Skin of body (tissue), 2 donors: ENCODE data around the gene VWF. TPM values are rescaled to one million over a fixed set of nuclear protein-coding genes. Genes with fewer than 3 reads are reported as not detected.
A peak's percentile ranks its signal among the peaks of the same experiment; 100 is the strongest.

ENCODE experiments used
- DNase-seq: peaks from one replicate; lab custom pipeline; 2025; lab: John Stamatoyannopoulos, UW
- total RNA-seq: library from RNA; depleted of rRNA; stranded (reverse); fragments of >200 nt; gene quantifications from one replicate; pipeline ENCODE4 v1.2.3, GENCODE V29; 2014

Gene VWF
- total RNA-seq, 1 donor from 2014 or later: 51.8 TPM

DNA sequence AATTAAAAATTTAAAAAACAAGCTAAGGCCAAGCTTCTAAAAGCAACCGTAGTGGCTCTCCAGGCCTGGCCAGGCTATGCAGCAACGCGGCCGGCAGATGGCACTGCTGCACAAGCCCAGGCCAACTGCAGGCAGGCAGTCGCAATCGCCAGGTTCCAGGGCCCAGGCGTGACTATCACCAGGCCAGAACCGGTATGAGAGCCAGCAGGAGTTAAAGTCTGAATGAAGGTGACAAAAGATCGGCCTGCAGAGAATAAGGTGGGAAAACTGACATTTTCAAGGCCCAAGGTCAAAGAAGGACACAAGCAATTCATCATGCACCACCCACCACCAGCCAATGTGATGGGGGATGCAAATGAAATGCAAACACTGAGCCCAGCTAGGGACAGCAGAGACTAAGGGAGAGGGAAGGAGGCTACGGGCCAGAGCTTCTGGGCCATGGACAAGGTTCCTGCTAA, 135.8 kb downstream of the VWF start:
- DNase-seq: peak; percentile 47

DNA sequence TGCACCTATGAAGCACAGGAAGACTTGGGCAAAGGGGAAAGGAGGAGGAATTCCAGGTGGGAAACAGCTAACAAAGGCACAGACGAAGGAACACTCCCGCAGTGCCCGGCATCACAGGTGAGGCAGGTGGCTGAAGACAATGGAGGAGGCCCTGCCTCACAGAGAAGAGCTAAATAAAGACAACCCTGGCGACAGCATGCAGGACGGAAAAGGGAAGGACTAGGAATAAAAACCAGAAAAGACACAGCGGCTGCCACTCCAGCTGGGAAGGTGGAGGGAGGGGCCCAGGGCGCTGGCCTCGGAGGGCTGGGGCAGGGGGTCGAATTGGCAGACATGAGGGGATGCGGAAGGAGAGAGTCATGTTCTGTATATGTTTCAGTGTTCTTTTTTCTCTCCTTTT, 136.4 kb downstream of the VWF start:
- DNase-seq: no peak

DNA sequence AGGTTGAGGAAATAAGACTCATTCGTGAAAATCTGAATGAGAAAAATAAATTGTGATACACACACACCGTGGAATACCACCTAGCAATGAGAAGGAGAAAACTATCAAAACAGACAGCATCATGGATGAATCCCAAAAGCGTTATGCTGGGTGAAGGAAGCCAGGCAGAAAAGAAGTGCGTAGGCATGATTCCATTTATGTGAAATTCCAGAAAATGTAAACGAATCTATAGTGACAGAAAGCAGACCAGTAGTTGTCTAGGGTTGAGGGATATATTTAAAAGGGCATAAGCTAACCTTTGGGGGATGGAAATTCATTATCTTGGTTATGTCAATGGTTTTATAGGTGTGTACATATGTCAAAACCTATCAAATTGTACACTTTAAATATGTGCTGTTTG, 136.9 kb downstream of the VWF start:
- no peak for DNase-seq

DNA sequence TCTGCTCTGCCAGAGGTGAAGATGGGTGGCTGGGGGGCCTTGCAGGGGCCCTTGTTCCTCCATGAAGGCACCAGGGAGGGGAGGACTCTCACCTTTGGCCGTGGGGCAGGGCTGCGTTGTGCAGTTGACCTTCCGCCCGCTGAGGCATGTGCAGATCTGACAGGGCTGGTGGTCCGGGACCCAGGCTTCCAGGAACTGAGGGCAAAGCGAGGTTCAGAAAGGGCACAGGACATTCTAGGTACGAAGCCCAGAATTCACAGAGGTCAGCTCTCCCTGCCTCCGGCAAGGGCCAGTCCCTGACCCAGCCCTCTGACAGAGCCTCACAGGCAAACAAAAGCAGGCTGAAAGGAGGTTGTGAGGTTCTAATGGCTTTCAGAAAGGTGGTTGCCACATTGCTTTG, 139.0 kb downstream of the VWF start:
- DNase-seq: no peak

DNA sequence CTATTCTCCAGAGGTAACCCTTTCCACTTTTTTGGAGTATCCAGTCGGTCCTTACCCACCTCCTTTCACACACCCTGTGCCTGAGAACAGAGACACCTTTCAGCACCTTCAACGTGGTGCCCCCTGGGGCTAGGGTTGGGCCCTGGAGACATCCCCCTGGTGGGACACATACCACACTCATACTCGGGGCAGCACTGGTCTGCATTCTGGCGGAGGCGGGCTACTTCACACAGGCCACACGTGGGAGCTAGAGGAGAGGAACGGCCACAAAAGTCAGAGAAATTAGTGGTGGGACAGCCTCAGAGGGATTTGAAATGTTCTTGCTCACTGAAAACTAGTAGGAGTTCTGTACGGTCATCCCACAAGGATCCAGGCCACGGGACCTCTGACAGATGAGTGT, 139.6 kb downstream of the VWF start:
- no peak for DNase-seq

DNA sequence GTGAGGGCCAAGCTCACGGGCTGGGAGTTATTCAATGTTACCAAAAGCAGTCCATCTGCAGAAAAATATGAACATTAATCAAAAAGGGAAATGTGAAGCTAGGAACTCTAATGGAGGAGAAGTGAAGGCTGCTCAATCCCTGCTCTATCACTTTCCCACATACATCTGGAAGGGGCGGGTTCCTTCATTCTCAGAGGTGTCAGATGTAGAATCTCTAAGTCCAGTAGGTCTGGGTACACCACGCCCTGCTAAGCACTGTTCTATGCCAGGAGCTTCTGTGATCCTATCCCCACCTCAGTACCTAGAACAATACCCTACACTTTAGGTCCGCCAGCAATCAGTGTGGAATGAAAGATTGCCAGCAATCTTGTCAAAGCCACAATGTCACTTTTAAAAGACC, 142.4 kb downstream of the VWF start:
- no peak for DNase-seq

DNA sequence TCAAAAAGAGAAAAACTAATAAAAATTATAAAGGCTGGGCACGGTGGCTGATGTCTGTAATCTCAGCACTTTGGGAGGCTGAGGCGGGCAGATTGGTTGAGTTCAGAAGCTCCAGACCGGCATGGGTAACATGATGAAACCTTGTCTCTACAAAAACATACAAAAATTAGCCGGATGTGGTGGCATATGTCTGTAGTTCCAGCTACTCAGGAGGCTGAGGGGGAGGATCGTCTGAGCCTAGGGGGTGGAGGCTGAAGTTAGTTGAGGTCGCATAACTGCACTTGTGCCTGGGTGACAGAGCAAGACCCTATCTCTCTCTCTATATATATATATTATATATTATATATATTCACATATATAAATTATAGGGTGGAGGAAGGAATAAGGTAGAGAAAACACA, 146.9 kb downstream of the VWF start:
- DNase-seq: no peak

DNA sequence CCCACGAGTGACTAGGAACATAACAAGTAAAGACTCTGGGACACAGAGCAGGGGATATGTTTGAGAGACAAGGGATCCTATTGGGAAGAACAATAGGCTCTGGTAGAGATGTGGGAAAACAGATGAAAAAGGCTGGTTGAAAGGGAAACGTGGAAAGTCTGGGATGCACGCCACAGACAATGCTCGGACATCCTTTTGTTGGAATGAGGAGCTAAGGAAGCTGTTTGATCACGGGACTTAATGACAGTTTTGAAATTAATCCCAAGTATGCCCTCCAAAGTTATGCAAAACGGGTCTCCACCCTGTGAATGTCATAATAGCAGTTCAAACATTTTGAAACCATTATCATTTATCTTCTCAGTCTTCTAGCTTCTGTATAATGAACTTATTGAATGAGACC, 147.8 kb downstream of the VWF start:
- DNase-seq: no peak

DNA sequence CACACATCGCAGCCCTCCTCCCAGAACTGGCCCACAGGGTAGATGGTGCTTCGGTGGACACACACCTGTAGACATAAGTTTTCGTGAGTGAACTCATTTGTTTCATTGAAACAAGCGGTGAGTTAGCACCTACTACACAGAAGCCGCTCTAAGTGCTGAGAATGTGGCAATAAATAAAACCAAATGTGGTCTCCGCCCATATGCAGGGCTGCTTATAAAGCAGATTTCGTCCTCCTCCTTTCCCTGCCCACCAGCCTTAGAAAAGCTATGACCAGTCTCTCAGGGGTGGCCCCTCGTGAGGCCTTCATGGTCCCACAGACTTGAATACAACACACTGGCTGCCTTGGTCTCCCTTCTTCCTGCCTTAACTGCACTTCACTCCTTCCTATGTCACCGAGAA, 148.3 kb downstream of the VWF start:
- no peak for DNase-seq

DNA sequence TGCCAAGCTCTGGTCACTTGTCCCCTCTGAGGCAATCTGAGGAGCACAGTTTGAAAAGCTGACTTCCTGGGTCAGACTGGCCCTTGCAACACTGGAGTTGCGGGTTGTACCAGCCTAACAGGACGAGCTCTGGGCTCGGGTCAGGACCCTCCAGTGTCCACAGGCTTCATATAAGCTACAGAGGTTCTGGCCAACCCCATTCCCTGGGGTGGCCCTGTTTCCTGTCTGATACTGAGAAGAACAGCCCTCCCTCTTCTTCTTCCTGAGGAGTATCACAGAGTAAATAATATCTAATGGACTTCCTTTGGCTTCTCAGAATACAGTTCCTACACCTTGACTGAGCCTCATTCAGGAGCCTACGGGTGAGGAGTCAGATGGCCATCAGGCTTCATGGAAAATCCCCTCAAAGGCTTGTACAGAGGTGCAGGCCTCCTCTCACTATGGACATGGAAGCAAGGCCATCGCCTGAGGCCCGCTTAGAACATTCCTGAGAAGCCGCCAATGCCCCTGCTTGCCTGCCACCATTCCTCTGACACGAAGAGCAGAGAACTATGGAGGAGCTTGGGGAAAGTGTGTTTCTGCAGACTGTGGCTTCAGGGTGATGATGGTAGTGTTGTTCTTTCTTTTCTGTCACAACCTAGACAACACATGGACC, 150.9 kb downstream of the VWF start:
- DNase-seq: no peak

DNA sequence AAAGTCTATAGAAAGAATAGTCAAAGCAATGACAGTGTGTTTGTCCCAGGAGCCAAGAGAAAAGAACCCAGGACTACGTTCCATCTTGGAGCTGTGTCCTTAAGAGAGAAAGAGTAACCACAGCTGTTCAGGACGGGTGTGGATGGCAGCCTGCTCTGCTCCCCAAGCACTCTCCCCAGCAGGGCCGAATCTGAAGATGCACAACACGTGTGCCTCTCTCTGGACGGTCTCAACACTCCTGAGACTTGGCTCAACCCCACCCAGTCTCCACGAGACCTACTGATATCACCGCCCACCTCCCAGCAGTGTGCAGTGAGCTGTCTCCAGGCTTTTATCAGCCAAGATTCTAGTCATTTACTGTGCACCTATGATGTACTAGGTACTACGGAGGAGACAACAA, 152.1 kb downstream of the VWF start:
- no peak for DNase-seq

DNA sequence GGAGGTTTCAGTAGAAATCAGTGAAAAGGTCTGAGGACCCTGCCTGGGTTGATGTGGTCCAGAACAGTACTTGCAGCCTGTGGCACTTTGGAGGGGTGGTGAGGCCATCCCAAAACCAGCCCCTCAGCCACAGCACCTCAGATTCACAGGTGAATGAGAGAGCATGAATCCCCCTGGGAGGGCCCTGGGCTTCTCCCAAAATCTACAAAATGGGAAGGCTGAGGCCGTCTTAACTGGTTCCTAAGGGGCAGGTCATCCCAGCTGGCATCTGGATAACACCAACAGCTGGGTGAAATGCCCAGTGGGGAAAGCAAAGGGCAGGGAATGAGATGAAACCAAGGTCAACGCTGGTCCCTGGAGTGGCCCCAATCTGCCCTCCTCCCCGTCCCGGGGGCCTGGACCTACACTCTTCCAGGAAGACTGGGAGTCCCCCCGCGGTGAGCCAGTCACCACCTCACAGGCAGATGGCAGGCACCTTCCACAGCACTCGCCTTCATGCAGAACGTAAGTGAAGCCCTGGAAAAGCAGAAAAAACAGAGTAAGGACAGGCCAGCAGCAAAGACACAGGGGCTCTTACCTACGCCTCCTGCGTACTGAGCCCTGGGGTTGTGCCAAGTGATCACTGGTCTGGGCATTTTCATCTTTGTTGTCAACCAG, 153.1 kb downstream of the VWF start:
- no peak for DNase-seq

DNA sequence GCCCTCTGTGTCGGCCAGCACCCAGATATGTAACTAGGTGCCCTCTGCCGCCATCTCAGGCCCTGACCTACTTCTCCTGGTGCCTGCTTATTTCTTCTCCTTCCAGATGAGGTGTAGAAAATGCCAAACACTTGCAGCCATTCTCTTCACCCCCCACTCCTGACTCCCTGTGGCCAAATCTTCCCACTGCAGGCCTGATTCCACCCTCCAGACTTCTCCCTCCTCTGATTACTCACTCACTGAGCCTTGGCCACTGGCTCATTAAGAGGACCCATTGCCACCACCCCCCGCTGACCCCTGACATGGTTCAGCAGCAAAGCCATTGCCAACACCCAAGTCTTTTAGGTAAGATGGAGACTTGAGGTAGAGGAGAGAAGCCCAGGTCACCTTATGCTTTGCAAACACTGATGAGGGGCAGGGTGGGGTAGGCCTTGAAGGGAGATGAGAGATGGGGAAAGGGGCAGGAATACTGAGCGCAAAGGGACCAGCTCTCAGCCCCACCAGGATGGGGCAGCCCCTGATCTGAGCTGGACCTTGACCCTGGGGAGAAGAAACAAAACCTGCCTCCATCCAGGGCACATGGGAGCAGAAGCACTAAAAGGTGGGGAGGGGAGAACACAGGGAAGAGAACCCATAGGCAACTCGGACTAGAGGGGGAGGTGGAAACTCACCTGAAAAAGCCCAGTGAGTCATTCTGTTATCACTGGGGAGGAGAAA, 154.3 kb downstream of the VWF start:
- no peak for DNase-seq

DNA sequence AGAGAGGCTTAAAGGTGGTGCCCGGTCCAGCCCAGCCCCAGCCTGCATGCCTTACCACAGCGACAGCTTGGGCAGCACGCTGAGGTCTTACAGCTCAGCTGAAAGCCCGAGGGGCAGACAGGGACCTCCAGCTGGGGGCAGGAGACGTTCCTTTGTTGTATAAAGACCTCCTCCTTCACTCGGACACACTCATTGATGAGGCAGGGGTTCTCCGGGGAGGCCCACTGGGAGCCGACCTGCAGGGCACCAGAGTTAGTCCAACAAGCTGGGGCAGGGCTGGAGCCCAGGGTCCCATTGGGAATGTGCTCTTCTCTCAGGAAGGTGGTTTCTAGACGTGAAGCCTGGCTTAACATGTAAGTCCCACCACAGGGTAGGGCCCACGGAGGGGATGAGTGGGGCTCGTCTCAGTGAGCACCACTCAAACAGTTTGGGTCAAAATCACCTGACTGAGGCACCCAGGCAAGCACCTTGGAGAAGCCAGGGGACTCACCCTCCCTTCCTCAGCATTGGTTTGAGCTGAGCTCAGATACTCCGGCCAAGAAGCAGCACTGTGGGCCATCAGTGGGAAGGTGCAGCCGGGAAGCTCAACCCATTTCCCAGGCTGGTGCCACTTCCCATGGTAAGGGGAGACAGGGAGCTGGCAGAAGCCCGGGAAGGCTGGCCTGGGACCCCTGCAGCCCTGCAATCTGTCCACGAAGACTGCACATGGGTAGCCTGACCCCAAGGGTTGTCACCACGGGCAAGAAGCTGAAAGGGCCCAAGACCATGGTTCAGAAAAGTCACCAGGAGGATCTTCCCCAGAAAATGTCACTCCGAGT, 155.1 kb downstream of the VWF start:
- DNase-seq: no peak

DNA sequence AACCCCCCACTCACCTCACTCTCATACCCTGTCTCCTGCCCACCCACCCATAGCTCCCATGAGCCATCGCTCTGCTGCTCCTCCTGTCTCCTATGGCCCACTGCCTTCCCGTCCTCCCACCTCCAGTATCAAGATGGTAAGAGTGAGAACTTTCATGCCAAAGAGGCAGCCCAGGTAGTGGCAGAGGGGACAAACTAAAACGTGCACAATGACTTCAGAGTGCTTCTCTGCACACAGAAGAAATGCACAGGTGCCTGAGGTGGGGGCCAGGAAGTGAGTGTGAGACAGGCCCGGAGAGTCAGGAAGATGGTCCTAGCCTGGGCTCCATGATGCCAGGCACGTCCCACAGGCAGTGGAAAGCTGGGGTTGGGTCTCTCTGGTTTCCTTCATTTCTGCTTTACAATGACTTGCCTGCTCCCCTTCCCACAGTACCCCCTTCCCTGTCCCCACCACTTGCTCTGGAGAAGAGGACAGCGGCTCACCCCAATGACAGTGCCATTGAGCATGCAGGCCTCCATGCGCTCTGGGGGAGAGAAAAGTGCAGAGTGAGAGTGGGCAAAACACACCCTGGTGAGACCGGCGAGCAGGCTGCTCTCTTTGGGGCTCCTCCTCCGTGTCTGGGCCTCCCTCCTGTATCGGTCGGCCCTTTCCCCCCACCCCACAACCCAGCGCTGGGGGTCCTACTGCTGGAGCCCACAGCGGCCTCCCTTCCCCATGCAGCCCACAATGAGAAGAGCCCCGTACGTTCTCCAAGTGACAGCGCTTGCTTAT, 156.6 kb downstream of the VWF start:
- DNase-seq: no peak

DNA sequence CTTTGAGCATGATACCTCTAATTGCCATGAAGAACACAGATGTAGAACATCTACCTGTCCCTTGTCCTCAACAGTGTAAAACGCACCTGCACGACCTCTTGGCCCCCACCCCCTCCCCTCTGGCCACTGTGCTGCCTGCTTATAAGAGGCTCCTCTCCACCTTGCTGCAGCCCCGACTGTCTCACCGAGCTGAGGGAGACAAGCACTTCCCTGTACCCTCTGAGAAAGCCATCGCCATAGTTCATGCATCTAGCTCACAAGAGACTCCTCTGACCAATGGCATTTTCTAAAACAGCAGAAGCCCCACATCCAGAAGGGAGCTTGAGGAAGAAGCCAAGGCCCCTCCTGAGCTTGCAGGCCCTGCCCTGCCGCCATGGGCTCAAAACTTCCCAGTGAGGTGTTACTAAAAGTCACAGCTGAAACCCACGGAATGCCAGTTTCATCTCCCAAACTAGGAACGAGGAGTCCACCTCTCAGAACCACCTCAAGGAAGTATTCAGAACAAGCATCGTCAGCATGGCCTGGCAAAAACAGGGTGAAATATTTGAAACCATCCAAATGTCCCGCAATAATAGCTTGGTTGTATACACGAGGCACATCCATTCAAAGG, 157.9 kb downstream of the VWF start:
- no peak for DNase-seq

DNA sequence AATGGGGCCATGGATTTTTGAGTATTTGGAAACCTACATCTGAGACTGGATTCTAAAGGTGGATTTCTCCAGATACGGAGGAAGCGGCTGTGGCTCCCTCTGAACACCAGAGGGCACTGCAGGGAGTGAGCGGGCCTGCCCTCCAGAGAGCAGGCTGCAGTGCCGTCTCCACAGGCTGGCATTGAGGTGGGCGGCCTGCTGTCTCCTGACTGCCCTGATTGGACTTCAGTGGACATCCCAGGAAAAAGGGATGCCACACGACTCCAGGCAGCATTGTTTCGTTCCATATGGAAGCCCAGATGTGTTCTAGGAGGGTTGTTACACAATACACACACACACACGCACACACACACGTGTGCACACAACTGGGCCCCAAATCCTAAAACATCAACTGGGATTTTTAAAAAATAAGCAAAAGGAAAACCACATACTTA, 158.5 kb downstream of the VWF start:
- DNase-seq: no peak

DNA sequence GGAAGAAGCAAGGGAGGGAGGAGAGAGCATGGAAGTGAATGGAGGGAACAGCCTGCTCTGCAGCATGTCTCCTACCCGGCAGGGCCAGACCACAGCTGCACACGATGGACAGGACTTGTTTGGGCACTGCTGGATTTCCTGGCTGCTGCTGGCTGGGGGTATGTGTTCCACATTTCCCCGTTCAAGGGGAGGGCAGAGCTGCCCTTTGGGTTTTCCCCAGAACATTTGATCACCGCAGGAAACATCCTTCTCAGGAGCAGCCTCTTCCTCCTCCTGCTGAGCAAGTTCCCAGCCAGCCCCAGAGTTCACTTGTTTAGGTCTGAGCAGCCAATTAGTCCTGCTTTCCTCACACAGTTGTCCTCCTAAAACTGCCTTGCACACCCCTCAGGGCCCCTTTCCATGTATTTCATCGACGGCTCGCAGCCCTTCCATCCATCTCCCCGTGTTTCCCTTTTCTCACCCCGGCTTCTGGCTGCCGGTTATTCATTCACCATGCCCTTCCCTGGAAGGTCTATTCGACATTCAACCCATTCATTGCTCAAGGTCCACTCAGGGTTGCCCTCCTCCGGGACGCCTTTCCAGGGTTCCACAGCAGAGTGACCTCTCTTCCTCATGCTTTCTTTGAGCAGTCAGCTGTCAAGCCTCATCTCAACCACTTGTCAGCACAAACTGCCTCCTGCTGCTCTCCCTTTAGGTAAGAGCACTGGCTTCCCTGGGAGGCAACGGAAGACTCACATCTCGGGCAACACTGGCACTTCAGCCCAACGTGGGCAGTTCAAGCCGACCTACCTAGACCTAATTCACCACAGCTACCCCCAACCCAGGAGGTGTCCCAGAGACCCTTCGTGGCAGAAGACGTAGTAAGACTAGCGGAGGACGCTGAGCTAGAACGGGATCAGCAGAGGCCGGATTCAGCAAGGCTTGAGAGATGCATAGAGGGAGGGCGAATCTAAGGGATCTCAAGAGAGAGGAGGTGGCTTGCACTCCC, 159.3 kb downstream of the VWF start:
- DNase-seq: no peak

DNA sequence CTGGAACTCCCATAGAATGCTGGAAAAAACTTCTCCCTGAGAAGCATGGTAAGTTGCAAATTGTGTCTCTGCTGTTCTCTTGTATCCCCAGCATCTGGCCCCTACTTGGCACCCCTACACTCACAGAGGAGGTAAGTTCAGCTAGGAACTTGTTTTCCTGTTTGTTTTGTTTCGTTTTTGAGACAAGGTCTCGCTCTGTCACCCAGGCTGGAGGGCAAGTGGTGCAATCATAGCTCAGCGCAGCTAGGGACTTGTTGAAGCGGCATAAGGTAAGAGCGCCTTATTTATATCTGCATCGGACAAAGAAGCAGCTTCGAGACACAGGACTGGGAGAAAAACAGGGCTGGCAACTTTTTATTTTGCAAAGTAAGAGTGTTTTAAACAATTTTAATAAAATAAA, 161.0 kb downstream of the VWF start:
- DNase-seq: no peak
